HS-27A (cell line): ENCODE results near the gene ADAMTS17.

Experiments used
- DNase-seq: peaks from one replicate; pipeline ENCODE4 v3.0.0-alpha.2; 2012; ENCODE audit warnings: low read depth, missing footprints

ADAMTS17 gene

DNA sequence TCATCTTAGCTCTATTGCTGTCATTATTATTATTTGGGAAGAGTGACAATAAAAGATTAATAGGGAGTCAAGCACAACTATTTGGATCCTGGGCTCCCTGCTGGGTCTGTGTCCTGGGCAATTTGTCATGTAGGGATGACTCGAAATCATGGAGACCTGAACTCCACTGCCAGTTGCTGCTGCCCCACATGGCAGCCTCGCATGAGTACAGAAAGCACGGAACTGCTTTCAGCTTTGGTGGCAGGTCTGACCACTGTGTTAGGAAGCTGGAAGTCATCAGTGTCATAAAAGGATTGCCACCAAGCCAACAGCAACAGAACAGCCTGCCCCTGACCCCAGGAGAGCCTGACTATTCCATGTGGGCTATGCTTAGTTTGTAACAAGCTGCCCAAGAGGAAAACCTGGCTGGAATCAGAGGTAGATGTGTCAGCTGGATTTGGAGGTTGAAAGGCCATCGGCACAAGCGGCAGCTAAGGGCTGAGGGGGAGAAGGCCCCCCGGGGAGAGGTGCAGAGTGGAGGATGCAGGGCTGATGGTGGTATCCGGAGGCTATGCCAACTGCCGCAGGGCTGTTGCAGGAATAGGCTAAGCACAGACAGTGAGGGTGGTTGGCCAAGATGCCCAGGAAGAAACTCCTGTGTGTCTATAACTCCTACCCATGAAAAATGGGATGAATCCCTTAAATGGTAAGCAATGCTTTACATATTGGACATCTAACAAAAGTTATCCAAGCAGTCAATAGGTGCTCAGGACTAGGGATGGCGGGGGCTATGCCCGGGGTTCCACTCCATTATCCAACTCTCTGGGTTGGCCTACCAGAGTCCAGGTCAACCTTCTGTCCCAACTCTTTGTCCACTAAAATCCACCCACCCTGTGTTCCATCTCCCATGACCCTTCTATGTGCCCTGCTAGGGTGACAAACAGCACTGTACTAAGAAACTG, 291.6 kb downstream of the ADAMTS17 start:
- no peak for DNase-seq

DNA sequence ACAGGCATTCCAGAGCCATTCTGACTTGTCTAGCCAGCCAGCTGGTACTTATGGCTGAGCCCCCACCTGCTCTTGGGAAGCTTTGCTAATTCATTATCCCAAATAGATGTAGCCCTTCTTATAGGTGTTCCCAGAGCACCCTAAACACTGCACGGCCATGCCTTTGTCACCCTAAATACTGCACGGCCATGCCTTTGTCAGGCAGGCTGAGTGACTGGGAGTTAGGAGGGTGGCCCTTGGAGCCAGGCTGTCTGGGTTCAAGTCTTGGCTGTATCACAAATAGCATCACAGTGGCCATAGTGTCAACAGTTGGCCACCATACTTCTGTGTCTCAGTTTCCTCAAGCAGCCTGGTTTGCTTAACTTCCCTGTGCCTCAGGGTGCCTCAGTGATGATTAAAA, 292.3 kb downstream of the ADAMTS17 start:
- no peak for DNase-seq

DNA sequence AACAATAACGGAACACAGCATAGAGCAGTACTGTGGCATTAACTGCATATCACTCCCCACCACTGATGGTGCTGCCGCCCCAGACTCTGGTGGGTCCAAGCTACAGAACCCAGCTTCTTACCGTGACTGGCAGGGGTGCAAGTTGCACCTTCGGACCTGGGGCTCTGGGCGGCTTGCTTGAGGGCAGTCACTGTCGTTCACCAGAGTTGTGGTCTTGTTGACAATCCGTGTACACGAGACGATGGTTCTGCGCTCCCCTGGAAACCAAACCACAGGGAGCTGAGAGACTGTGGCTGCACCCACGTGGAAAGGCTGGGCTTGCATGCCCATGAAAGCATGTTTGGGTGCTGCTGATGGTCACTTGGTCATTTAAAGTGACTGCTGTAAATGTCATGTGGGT, 293.0 kb downstream of the ADAMTS17 start:
- DNase-seq = no peak

DNA sequence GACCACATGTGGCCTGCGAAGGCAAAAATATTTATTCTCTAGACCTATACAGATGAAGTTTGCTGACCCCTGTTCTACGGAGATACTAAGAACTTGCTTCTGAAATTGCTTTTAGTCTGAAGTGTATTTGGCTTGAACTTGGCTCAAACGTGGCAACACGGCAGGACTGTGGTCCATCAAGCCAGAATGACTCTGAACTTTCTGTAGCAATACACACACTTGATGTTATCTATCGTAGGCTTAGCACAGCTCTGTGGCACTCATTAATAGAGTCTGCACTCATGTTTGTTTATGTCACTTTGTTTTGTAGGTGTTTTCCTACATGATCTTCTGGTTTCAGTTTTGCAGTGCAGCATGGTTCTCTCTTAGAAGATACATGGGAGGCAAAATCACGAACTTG, 298.1 kb downstream of the ADAMTS17 start:
- DNase-seq = peak; percentile 7

DNA sequence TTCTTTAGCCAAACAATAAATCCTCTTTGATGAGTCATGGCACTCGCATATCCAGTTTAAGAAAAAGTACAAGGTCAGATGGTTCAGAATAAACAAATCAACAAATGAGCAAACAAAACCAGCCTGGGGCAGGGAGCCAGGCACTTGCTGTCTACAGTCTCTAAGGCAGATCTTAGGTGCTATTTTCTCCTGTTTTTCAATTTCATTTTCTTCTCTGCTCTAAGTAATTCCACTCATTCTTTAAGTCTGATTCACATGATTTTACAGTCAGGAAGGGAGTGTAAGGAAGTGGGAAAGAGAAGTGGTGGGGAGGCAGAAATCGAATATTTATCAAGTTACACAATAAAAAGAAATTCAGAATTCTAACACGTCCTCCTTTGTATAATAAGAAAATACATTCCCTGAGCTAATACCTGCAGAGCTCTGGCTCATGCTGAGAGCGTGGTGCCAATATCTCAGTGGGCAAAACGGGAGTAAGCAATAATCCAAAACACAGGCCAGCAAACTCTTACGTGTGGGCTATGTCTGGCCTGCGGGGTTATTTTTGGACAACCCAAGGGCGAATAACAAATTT, 298.6 kb downstream of the ADAMTS17 start:
- DNase-seq = peak; percentile 40

DNA sequence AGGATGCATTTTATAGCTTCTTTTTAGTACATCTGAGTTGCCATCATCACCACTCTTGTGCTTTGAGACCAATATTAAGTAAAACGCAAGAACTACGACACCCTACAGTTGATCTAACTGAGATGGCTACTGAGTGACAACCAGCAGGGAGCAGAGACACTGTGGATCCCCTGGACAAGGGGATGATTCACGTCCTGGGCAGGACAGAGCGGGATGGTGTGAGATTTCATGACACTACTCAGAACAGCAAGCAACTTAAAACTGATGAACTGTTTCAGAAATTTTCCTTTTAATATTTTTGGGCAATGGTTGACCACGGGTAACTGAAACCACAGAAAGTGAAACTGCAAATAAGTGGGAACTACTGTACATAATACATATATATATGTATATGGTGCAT, 299.2 kb downstream of the ADAMTS17 start:
- DNase-seq = no peak

DNA sequence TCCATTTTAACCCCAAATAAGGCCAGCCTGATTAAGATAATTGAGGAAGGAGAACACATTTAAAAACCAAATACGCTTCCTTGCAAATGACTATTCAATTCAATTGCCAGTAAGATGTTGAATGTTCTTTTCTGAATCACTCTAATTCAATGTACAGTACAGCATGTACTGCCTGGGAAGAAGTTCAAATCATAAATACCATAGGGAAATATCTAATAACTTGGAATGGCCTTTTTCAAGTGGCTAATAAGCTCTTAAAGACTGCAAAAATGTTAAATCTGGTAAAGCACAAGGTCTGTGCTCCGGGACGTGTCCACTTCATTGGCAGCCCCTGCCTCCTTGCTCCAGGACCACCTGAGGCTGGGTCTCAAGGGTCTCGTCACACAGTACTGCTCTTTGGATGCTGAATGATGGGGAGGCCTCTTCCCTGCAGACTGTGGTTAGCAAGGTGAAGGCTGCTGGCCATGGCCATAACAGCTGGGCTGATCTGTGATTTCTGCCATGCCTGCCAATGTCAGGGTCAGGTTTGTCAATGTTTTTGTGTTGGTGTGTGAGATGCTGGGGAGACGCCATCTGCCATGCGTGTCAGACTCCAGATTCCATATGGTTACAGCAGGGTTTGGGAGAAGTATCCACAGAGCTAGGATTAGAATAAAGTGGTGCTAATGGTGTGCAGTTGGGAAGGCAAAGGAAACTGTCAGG, 300.5 kb downstream of the ADAMTS17 start:
- DNase-seq = no peak

DNA sequence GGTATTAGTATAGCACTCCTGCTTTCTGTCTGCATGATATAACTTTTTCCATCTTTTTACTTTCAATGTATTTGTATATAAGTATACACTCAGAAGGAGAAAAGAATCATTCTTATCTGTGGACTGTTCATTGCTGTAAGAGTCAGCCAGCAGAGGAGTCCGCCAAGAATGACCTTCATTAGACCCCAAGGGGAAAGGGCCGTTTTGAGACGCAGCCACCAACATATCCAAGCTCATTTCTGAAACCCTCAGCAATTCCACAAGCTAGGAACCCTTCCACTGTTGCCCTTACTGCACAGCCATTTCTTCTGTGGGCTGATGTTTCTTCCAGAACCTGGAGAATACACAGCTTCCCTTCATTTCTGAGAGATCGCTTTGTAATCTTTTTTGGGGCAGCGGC, 301.8 kb downstream of the ADAMTS17 start:
- no peak for DNase-seq

DNA sequence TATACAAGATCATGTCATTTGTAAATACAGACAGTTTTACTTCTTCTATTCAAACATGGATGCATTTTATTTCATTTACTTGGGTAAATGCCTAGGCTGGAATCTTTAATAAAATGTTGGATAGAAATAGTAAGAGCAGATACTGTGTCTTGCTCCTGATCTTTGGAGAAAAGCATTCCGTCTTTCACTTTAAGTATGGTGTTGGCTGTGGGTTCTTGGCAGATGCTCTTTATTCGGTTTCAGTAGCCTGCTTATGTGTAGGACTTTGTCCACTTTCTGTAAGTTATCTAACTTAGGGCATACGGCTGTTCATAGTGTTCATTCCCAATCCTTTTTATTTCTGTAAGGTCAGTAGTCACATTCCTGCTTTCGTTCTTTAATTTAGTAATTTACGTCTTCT, 303.0 kb downstream of the ADAMTS17 start:
- DNase-seq = no peak

DNA sequence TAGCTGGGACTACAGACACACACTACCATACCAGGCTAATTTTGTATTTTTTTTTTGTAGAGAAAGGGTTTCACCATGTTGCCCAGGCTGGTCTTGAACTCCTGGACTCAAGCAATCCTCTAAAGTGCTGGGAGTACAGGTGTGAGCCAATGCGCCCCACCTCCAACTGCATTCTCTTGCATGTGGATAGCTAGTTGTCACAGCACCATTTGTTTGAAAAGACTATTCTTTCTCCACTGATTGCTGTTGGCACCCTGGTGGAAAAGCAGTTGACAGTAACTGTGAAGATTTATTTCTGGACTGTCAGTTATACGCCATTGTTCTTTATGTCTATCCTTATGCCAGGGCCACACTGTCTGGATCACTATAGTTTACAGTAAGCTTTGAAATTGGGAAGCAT, 303.9 kb downstream of the ADAMTS17 start:
- DNase-seq = no peak

DNA sequence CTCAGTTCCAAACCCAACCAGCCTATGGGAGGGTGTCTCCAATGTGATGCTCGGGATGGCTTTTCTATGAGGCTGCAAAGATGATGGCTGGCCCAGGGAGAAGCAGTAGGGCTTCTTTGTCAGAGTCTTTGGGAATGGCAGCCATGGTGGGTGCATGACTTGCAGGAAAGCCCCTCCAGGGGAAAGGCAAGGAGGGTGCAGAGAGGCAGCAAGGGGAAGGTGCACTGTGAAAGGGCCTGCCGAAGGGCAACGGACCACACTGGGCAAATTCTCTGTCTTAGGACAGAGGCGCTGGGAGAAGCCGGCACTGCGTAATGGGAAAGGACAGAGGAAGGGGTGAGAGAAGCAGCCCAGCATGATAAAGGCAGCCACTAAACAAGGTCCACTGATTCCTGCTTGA, 305.8 kb downstream of the ADAMTS17 start:
- no peak for DNase-seq

DNA sequence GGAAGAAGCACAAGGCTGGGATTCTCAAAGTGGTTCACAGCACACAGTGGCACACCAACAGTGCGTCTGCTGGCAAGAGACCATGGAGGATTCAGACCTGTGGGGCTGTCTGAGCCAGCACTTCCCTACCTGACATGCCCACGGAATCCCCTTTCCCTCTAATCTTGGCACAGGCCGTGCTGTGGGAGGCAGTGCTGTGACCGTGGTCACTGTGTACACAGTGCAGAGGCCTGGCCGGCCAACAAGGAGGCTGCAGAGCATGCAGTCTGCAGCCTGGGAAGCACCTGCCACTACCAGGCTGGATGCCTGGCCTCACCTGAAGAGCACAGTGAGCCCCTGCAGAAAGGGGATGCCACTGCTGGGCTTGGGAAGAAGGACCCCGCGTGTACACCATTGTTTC, 307.6 kb downstream of the ADAMTS17 start:
- no peak for DNase-seq

DNA sequence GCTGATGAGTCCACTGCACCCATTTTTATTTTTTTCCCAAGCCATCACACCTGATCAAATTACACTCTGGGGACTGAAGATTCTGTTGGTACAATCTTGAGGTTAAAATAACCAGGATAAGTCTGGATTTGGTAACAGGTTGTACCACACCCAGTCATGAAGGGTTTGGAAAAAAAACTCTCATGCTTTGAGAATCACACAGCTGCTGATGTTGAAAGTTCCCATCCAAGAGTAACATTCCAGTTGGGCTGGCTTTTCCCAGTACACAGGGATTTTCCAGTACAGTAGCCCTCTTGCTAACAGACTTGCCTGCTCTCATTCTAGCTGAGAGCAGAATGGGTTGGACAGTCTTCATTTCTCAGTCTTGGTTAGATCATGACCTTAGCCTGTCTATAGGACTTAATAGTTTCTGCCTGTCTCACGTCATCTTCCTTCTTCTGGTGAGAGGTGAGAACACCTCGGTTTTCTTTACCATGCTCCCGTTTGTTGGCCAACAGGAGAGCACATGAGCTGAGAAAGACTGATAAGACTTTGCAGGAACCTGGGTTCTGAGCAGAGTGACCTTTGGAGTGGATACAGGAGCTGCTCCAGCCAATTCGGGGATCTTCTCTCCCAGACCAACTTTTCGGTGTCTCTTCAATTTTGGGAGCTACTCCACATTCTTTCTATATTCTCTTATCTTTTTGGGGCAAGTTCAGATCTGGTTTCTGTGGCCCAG, 308.5 kb downstream of the ADAMTS17 start:
- no peak for DNase-seq

DNA sequence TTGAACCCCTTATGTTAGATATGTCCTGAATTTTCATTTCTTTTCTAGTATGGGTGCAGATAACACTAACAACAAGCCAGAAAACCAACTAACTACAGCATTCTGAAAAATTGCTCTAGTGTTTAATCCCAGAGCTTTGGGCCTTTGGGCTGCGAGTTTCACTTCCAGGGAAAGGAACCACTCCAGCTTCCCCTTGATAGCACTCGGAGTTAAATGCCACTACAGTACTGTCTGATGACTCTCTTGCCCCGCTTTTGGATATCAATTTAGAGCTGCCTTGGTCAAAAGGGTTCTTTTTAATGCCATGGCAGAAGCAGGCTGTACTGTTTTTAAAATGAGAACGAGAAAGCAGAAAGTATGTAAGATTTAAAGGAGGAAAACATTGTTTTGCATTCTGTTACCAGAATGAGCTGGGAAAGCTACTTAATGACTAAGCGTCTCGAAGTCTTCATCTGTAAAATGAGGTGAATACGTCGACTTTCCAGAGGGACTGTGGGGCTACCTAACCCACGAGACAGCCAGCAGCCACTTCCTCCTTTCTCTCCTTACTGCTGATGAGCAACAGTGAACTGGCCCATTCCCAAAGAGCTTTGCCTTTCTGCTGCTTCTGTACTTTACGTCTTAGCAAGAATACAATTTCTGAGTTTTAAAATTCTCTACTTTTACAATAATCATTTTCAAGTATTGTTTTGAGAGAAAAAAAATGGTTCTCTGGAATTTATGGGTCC, 309.3 kb downstream of the ADAMTS17 start:
- DNase-seq = no peak

DNA sequence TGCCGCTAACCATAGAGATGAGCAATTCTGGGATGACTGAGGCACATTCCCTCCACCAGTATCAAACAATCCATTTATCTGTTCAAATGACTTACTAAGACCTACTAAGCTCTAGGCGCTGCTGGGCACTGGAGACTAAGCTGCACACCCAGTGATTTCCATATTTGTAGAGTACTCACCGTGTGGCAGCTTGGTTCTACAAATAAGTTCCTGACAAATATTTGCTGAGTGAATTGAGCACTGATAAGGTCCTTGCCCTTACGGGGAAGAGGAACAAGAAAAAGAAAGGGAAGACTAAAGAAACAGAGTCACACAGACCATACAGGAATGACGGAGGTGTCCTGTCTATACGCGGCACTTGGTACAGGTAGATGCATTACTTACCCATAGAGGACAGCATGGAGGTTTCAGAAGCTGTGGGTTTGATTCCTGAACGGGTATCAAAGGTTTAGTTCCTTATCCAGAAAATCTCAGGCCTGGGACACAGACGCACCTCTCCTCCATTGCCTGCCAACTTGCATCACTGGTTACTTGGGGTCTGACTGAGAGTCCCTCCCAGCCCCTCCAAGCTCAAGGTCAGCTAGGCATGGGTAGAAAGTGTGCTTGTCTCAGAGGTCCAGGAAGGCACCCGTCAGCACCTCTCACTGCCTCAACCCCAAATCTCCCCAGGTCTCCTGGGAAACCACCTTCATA, 310.0 kb downstream of the ADAMTS17 start:
- DNase-seq = no peak

DNA sequence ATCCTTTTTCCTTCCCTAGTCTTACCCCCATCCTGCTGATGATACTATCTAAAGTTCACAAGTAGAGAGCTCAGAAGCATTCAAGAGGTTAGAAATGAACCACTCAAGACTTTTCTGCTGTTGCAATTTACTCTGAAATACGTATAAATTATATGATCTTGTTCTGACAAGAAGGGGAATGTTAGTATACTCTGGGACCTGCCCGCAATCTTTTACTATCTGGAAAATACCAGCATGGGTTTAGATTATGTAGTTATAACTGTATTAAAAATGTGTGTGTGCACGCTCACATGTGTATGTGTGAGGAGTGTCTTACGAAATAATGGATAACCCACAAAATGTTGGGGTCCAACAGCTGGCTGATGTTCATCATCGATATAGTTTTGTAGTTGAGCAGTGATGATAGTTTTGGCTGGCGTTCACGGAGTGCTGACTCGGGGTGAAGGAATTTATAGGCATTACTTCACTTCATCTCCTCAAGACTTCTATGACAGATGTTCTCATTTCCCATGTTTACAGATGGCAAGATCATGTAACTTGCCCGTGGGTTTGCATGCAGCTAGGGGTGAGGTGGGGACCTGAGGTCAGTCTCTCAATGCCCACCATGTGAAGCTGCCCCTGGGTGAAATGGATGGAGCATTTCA, 311.1 kb downstream of the ADAMTS17 start:
- no peak for DNase-seq

DNA sequence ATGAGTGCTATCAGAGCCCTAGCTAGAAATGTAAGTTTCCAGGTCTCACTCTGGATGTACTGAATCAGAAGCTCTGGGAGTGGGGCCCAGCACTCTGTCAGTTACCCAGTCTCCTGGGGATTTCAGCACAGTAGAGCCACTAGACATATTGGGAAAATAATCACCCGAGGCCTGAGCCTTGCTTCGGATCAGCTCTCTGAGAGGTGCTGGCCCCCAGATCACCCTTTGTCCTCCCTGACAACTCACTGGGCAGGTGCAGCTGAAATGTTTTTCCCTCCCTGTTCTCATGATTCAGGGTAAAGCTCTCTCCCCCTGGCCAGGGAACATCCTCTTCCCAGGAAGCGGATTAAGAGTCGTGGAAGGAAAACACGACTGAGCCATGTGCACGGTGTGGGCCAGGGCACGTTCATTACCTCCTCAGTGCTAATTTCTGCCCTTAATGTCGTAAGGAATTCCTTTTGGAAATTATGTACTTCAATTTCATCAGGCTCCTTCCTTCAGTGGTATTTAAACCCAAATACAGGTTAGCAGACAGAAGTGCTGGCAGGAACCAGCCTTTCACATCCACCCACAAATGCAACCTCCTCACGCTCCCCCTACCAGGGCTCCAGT, 311.8 kb downstream of the ADAMTS17 start:
- no peak for DNase-seq

DNA sequence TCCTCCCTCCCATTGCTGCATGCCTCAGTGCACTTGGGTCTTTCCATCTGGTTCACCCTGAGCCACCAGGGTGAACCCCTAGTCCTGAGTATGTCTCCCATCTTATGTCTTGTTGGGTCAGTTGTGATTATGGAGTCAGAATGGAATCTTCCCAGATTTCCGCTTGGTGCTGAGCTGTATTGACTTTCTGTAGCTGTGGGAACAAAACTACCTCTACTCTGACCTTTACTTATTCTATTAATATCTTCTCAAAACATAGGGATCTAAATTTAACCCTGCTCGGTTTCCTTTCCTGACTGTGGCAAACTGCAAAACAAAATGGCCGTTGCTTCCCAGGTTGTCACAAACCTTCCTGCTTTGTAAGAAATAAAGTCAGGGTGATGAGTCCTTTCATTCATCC, 312.7 kb downstream of the ADAMTS17 start:
- no peak for DNase-seq

DNA sequence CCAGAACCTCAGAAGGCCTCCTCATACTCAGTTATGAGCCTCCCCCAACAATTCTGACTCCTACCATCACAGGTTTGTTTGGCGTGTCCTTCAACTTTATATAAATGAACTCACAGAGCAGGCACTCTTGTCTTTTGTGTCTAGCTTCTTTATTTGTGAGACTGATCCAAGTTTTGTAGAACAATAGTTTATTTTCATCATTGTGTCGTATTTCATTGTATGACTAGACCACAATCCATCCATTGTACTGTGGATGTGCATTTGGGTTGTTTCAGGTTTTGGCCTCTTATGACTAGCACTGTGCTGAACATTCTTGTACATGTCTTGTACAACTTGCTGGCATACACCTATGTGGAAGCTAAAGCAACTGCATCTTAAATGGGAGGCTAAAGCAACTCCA, 315.7 kb downstream of the ADAMTS17 start:
- DNase-seq = no peak

DNA sequence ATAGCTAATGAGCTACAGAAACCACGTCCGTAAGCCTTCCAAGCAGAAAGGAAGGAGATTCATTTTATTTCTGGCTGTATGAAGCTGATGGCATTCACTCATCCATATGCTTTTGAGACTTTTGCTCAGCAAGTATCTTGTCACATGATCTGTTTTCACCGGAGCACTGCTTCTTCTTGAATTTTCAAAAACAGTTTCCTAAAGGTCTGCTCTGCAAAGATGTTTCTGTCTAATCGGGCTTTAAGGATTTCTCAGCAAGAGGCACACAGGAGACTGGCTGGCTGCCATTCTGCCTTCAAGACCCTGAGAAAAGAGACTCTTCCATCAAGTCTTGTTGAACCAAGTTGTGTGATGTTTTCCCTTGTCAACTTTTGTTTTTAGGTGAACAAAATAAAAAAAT, 319.0 kb downstream of the ADAMTS17 start:
- no peak for DNase-seq
